Stimulated activated CD8-positive, alpha-beta memory T cell treated with anti-CD3 and anti-CD28 coated beads, Interleukin-4, amount 100 ng/mL, for 4 hours (primary cell): ENCODE results near the gene DCLK1.

Source experiments
- DNase-seq, 2 donors: peaks; one replicate each; pipeline ENCODE4 v3.0.0-alpha.2; 2020; ENCODE audit warnings: low read depth in 2 of 2, low spot score in 1 of 2

DCLK1 gene

GRCh38 chr13:35833608-35834275, 297.4 kb downstream of the DCLK1 start:
- DNase-seq: no peak

- DNase-seq: no peak
Measured at GRCh38 chr13:35833031-35833430, 298.2 kb downstream of the DCLK1 start.

DNA sequence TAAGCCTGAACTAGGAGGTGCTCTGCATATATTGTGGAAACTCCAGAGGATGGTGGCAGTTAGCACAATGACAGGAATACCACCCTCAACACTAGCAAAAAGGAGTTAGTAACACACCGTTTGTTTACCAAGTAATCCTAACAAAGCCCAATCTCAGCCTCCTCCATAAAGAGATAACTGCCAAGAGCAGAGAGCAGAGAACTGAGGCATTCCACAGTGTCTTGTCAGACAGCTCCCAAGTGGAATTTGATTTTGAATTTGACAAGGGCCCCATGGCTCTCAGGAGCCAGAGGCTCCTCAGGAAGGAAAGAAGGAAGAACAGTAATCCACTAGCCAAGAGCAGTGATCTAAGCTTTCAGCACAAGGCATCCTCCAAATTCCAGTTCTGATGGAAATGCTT, 298.6 kb downstream of the DCLK1 start:
- no peak for DNase-seq

GRCh38 chr13:35830850-35831450, 300.2 kb downstream of the DCLK1 start:
- DNase-seq: no peak

DNA sequence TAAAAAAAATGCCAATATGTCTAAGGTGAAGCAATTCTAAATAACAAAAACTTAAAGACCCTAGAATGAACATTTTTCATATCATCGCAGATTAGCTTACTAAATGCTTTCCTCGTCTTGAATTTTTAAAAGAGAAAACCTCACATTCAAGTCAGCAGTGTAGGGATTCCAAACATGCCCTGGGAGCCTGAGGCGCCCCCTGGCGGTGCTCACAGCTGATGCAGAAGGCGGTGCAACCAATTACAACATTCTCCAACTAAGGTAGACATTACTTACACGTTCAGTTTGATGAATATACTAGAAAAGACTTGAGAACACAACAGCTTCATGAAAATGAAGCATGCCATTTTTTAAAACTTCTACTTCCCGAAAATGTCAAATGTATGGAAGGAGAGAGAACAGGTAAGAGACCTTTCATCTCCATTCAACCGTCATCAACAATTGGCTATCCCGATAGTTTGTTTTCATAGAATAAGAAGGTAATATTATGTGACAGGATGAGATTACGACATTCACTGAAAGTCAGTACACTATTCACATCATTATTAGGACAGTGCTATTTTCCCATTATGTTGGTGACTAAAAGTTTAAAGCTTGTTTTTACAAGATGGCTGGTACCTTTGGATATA, 304.4 kb downstream of the DCLK1 start:
- DNase-seq: no peak

DNA sequence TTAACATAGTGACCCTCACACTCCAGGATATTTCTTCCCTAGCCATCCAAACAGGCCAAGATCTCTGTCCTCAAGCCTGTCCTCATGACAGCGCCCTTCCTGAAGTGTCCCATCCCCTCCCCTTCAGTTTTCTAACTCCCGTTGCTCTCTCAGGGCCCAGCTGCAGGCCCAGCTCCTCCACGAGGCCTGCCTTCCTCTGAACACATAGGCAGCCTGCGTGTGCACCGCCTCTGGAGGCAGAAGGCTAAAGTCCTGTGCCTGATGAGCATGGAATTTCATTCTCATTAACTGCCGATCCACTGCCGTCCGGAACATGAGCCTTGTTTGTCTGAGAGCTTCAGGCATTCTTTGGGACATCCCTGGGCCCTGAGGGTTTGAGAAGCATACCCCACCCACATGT, 306.4 kb downstream of the DCLK1 start:
- no peak for DNase-seq

DNA sequence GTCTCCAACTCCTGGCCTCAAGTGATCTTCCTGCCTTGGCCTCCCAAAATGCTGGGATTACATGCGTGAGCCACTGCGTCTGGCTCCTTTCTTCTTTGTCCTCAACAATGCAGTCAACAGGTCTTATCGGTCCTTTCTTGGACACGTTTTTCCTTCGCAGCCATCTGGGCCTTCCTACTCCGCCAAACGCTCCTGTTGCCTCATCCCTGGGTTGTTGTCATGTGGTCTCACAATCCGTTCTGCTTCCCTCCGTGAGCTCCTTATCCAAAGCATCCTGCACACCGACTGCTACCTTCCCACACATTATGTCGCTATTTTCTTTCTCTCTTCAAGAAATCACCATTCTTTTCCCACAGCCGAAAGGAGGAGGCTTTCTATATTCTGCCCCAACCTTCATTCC, 306.8 kb downstream of the DCLK1 start:
- DNase-seq: no peak

- no peak for DNase-seq
Measured at GRCh38 chr13:35822666-35823065, 308.5 kb downstream of the DCLK1 start.

DNA sequence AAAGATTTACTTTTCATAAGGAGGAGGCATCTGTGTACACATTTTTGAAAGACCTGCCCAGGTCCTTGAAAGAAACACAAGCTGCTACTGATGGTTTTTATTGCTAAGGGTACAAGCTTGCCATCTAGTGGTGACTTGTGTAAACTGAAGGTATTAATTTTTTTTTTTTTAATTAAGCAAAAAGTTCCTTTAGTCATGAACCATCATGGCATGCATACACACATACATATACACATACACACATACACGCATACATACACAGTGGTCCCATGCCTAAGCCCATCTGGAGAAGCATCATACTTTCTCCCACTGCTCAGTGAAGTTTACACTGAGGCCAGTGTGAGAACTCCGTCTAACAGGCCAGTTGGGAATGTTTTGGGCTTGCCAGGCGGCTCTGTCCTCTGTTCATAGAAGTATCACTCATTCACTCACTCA, 312.5 kb downstream of the DCLK1 start:
- DNase-seq: no peak

- no peak for DNase-seq
Measured at GRCh38 chr13:35817642-35818607, 313.3 kb downstream of the DCLK1 start.

DNA sequence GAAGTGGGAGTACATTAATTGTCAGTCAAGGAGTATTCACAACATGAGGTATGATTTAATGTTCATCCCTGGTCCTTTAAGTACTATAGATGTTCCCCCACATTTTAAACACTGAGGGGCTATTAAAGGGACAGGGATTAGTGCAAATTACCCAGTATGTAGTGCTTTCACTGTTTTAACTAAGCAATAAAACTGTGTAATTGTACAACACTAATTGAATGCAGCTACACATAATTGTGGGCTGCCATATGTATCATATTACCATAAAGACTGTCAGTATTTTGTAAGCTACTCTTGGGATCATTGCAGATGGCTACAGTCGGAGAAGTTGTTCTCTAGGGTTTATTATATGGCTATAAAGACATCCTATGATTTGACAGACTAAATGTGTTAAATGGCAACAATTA, 316.6 kb downstream of the DCLK1 start:
- DNase-seq: no peak

DNA sequence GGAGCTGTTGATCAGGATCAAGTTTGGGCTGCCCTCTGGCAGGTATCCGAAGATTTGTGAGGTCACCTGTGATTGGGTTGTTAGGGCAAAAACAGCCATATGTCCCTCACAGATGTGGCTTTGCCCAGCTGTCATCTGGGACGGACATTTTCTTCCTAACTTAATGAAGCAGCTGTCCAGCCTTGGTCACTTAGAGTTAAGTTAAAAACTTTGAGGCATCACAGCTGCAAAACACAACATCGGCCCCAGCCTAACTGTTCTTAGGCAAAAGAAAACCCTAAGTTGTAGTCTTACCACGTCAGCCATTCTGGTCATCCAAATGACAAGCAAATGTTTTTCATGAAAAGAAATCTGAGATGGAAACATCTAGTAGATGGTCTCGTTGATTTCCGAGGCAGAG, 318.4 kb downstream of the DCLK1 start:
- no peak for DNase-seq

- DNase-seq: no peak
Measured at GRCh38 chr13:35810321-35810720, 320.9 kb downstream of the DCLK1 start.

GRCh38 chr13:35808846-35809245, 322.3 kb downstream of the DCLK1 start:
- no peak for DNase-seq

DNA sequence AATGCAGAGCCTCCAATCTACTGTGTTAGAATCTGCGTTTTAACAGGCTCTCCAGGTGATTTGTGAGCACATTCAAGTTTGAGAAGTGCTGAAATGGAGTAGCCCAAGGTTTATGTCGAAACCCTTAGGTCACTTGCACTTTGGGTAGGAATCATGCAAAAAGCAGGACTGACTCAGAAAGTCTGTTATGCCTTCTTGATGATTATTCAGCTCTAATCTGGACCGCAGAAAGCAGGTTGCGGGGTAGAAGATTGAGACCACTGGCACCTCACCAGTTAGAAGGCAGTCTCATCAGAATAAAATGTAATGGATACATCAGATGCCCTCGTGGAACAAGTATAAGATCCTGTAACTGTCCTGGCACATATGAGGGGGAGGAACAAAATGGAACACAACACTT, 326.3 kb downstream of the DCLK1 start:
- DNase-seq: no peak

- no peak for DNase-seq
Measured at GRCh38 chr13:35797991-35798390, 333.2 kb downstream of the DCLK1 start.

GRCh38 chr13:35797244-35797643, 333.9 kb downstream of the DCLK1 start:
- DNase-seq: no peak

- DNase-seq: no peak
Measured at GRCh38 chr13:35796623-35797022, 334.6 kb downstream of the DCLK1 start.

DNA sequence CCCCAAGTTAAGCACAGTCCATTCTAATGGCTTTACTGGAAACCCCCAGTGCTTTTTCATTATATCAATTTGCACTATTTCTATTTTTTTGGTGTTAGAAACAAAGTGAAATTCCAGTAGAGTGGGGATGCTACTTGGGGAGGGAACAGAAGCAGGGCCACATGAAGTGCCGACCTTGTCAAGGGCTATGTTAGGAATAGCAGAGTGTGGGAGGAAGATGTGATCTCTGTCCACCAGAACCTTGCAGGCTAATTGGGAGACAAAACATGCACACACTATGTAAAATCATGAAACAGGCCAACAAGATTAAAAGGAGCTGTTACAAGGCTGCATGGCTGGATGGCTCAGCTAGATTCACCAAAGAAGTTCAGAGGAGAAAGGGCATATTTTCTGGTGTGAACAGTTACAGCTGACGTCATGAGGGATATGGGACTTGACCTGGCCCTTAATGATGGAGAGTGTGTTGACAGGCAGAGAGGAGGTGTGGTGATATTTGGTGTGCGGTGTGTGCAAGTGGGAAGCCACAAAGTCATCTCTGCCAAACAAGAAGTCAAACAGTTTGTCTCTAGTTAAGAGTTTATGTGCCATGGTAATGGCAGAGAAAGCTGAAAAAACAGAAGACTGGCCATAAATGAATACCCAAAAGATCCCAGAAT, 336.3 kb downstream of the DCLK1 start:
- DNase-seq: no peak

GRCh38 chr13:35793823-35794222, 337.4 kb downstream of the DCLK1 start:
- no peak for DNase-seq

- DNase-seq: no peak
Measured at GRCh38 chr13:35792911-35793310, 338.3 kb downstream of the DCLK1 start.
